GM23248 (cell line): Measurements from ENCODE around the gene STK25.

Experiments used
- EZH2 ChIP-seq: fragments of 200-600 bp; sonication (generic); IDR thresholded peaks from 2 replicates; pipeline ENCODE4 v1.6.1; 2018; ENCODE audit warnings: antibody characterized with exemption, mild to moderate bottlenecking; ENCODE audit not compliant: insufficient read depth, poor library complexity, severe bottlenecking
- EZH2phosphoT487 ChIP-seq: fragments of 200-600 bp; sonication (generic); IDR thresholded peaks from 2 replicates; pipeline ENCODE4 v1.6.1; 2018; ENCODE audit warnings: antibody characterized with exemption, moderate library complexity, mild to moderate bottlenecking, low read depth; ENCODE audit not compliant: insufficient read depth

DNA sequence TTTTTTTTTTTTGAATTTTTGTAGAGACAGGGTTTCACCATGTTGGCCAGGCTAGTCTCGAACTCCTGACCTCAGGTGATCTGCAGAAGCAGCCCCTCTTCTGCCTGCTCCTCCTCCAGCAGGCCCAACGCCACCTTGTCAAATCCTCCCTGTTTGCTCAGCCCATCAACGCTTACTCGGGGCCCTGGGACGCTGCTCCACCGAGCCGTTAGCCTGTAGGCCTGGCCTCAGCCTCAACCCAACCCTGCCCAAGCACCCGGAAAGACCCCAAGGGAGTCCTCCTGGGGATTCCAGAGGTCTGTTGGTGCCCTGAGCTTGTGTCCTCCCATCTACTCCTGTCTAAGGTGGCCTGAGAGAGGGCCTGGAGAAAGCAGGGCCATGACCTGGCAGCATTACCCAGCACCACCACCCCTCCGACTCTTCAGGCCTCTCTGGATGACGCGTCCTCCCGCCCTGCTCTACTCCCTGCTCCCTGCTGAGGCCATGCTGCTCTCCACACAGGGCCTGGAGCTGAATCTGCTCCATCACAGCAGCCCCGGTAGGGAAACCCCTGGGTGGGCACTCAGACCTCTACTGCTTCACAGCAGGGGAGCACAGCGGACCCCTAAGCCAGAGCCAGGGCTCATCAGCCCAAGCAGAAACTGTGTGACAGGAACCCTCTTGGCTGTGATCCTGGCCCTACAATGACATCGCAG lies 3.2 kb downstream of the STK25 start:
- no peak for TF ChIP-seq EZH2
- no peak for TF ChIP-seq EZH2phosphoT487
